ENCODE data around the gene MDM4. TPM values are rescaled to one million over a fixed set of nuclear protein-coding genes. Genes with fewer than 3 reads are reported as not detected.

The MDM4 gene
- total RNA-seq, 4 donors from 2014 or later: 72.3 to 177 (median 102) TPM

DNA sequence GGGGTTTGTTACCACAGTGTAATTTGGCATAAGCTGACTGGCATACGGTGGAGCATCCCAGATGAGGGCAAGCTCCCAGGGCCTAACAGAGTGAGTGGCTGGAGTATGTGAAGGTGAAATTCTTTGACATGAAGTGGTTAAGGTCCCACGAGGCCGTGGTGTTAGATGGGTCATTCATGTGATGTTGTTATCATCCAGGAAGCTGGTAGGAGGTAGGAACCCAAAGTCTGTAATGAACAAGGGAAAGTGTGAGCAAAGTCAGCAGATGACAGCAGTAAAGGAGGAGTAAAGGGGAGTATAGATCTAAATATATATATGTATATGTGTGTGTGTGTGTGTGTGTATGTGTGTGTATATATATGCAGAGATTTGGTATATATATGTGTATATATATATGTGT lies 47.6 kb downstream of the MDM4 start:
- peaks cover 39 to 50% of the 10 kb centered on the region in 2 donors for H3K4me1 ChIP-seq
- H3K9me3 ChIP-seq: no peaks in the 10 kb centered on the region
- TF ChIP-seq, protein P1, sequence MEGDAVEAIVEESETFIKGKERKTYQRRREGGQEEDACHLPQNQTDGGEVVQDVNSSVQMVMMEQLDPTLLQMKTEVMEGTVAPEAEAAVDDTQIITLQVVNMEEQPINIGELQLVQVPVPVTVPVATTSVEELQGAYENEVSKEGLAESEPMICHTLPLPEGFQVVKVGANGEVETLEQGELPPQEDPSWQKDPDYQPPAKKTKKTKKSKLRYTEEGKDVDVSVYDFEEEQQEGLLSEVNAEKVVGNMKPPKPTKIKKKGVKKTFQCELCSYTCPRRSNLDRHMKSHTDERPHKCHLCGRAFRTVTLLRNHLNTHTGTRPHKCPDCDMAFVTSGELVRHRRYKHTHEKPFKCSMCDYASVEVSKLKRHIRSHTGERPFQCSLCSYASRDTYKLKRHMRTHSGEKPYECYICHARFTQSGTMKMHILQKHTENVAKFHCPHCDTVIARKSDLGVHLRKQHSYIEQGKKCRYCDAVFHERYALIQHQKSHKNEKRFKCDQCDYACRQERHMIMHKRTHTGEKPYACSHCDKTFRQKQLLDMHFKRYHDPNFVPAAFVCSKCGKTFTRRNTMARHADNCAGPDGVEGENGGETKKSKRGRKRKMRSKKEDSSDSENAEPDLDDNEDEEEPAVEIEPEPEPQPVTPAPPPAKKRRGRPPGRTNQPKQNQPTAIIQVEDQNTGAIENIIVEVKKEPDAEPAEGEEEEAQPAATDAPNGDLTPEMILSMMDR (IDR thresholded peaks at IDR 0.05): no peak
- TF ChIP-seq POLR2A (IDR thresholded peaks at IDR 0.05): no peak
- H3K36me3 ChIP-seq: no peaks in the 10 kb centered on the region
- no peak overlapping the region for H3K4me3 ChIP-seq (replicated peaks in 1 of 3)
- intact Hi-C loops (cut with DNase I): no loop called here
- peak overlapping the region in 1 of 3 donors; percentile 40 for H3K27ac ChIP-seq
- no peaks in the 10 kb centered on the region for H3K27me3 ChIP-seq
- WGBS, 2 donors: 80 to 85% methylated on average over 3 of the region's 3 CpGs
- DNase-seq: no peak

DNA sequence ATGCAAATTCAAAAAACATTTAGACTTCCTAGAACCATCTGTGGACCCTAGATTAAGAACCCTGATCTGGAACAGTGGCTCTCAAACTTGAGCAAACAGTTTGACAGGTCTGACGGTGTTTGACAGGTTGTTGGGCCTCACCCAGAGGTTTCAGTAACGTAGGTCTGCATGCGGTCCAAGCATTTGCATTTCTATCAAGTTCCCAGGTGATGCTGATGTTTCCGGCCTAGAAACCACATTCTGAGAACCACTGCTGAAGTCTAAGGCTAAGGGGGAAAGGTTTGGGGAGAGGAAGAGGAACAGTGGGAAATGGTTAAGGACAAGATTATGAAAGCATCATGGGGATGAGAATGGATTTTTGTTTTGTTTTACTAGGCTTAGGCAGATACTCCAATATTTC lies 48.6 kb downstream of the MDM4 start:
- TF ChIP-seq POLR2A (IDR thresholded peaks at IDR 0.05): no peak
- TF ChIP-seq, protein P1 (IDR thresholded peaks at IDR 0.05): no peak
- H3K4me3 ChIP-seq (replicated peaks in 1 of 3): no peak overlapping the region
- peak overlapping the region; percentile 19 to 79 (median 64) for H3K27ac ChIP-seq
- H3K27me3 ChIP-seq: no peaks in the 10 kb centered on the region
- no peaks in the 10 kb centered on the region for H3K36me3 ChIP-seq
- DNase-seq: no peak
- peaks cover 46 to 59% of the 10 kb centered on the region in 2 donors for H3K4me1 ChIP-seq
- intact Hi-C loops (cut with DNase I): no loop called here
- WGBS, 2 donors: 86 to 91% methylated on average over 4 of the region's 4 CpGs
- no peaks in the 10 kb centered on the region for H3K9me3 ChIP-seq

DNA sequence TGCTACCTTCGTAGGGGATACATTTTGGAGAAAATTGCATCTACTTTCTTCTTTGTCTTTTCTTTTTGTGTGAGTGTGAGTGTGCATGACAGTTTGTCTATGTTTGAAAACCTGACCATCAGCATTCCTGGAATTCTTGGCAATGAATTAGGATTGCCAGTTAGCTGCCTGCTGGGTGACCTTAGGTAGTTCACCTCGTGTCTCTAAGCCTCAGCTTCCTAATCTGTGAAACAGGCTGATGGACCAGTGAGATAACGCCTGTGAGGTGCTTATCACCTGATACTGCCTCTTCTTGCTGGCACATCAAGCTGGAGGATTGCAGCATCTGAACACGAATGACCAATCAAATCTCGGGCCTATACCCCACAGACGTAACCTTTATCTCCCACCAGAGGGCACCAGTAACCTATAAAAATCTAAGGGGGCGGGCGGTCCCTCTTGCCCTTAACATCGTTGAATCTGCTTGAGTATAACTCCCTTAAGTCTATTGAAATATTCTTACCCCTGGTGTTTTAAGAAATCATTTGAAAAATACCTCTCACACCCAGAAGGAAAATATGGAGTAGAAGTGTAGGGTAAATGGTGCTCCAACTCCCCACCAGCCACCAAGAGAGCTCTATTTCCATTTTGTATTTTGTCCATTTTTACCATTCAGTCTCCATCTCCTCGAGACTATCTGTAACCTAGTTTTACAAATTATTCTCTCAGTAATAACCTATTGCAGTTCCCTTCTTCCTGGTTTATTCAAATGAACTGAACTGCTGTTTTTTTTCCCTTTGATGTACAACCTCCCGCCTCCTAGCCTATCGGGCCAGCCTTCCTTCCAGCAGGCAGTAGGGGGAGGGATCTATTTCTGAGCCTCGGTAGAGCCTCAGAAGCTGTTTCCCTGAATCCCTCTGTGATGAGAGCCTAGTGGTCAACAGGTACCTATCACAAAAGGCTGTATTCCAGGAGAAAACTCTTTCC lies 49.7 kb downstream of the MDM4 start:
- Histone ChIP-seq H3K27me3 (no peaks in the 10 kb centered on the region), H3K27ac (peak overlapping the region; percentile 19 to 79 (median 64)), H3K9me3 (no peaks in the 10 kb centered on the region), H3K4me3 (replicated peaks in 1 of 3) (no peak overlapping the region), H3K36me3 (no peaks in the 10 kb centered on the region), H3K4me1 (peaks cover 41 to 52% of the 10 kb centered on the region in 2 donors)
- WGBS, 2 donors: 27% methylated on average over 13 of the region's 13 CpGs
- no peak for TF ChIP-seq POLR2A (IDR thresholded peaks at IDR 0.05)
- TF ChIP-seq, protein P1 (IDR thresholded peaks at IDR 0.05): peak in 4 of 6 experiments; percentile 39 to 67 (median 54)
- peak; percentile 40 to 47 for DNase-seq
- intact Hi-C loops (cut with DNase I): no loop called here

DNA sequence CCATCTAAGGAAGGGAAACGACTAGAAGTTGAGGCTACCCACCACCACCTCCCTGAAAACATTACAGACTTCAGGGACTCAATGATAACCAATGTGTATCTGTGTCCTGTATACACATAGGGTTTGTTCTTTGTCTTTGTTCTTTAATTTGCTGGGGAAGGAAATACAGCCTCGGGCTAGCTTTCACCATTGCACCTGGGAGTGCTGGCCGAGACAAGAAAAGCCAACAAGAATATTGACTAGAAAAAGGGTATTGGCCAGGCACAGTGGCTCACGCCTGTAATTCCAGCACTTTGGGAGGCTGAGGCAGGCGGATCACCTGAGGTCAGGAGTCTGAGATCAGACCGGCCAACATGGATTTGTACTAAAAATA lies 50.4 kb downstream of the MDM4 start:
- intact Hi-C loops (cut with DNase I): no loop called here
- DNase-seq: no peak
- Histone ChIP-seq H3K4me3 (replicated peaks in 1 of 3) (no peak overlapping the region), H3K4me1 (peaks cover 41 to 50% of the 10 kb centered on the region in 2 donors), H3K27me3 (no peaks in the 10 kb centered on the region), H3K36me3 (no peaks in the 10 kb centered on the region), H3K27ac (peak overlapping the region; percentile 19 to 79 (median 64)), H3K9me3 (no peaks in the 10 kb centered on the region)
- TF ChIP-seq, protein P1 (IDR thresholded peaks at IDR 0.05): no peak
- TF ChIP-seq POLR2A (IDR thresholded peaks at IDR 0.05): no peak
- WGBS, 2 donors: 72% methylated on average over 6 of the region's 6 CpGs

DNA sequence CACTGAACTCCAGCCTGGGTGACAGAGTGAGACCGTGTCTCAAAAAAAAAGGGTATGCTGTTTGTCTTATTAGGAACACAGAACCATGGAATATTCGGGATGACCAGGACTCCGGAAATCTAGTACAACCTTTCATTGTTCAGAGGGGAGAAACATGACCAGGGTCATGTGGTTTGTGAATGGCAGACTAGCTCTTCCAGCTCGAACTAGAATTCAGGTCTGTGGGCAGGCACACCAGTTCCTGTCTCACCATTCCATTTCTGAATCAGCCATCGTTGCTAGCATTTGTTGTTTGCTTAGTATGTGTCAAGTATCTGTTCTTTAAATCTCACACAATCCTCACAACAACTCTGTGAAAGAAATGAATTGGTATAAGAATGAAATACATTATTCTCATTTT lies 50.9 kb downstream of the MDM4 start:
- no peak for DNase-seq
- Histone ChIP-seq H3K27me3 (no peaks in the 10 kb centered on the region), H3K36me3 (no peaks in the 10 kb centered on the region), H3K9me3 (no peaks in the 10 kb centered on the region), H3K4me3 (replicated peaks in 1 of 3) (no peak overlapping the region), H3K27ac (peak overlapping the region in 2 of 3 donors; percentile 64 to 79), H3K4me1 (peaks cover 41 to 50% of the 10 kb centered on the region in 2 donors)
- 66% methylated on average over 5 of the region's 5 CpGs for WGBS, 2 donors
- intact Hi-C loops (cut with DNase I): no loop called here
- TF ChIP-seq, protein P1 (IDR thresholded peaks at IDR 0.05): no peak
- TF ChIP-seq POLR2A (IDR thresholded peaks at IDR 0.05): no peak
